T-helper 1 cell (primary cell): ENCODE measurements around the gene ENTHD1.

Experiments used
- DNase-seq, 5 donors: peaks; one replicate each; pipeline ENCODE4 v3.0.0-alpha.2; 2012 to 2020
- total RNA-seq, 4 donors: gene quantifications; one replicate each; lab custom pipeline; 2026; lab: John Stamatoyannopoulos, UW

ENTHD1 gene, protein sequence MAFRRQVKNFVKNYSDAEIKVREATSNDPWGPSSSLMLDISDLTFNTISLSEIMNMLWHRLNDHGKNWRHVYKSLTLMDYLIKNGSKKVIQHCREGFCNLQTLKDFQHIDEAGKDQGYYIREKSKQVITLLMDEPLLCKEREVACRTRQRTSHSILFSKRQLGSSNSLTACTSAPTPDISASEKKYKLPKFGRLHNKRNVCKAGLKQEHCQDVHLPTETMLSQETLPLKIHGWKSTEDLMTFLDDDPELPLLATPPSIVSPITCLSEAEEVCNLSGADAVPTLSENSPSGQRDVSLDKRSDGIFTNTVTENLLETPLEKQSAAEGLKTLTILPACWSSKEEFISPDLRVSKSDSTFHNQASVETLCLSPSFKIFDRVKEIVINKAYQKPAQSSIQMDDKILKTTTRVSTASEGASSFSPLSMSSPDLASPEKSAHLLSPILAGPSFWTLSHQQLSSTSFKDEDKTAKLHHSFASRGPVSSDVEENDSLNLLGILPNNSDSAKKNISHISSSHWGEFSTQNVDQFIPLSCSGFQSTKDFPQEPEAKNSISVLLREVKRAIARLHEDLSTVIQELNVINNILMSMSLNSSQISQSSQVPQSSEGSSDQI
- total RNA-seq = 0 to 0.46 (median 0.19) reads per million in 4 donors

DNA sequence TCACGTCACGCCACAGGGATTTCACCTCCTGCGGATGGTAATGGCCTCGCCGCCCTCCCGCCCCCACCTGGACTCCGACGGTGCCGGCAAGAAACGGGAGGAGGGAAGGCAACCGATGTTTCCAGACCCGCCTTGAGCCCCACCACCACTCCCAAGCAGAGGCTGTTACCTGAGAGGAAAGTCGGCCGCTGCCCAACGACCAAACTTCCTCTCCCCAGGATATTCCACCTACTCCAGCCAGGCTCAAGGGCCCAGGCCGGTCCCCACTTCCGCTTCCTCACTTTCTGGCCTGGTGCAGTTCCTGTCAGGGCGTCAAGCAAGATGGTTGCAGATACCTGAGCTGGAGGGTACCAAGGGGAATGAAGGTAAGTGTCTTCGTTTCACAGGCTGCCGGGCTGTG, at the start of gene ENTHD1:
Gene ENTHD1 (minus strand): TSS at position 235 of the 400 bp plus-strand sequence. CDS start 6,012 bp downstream, outside the sequence.
- DNase-seq = no peak

DNA sequence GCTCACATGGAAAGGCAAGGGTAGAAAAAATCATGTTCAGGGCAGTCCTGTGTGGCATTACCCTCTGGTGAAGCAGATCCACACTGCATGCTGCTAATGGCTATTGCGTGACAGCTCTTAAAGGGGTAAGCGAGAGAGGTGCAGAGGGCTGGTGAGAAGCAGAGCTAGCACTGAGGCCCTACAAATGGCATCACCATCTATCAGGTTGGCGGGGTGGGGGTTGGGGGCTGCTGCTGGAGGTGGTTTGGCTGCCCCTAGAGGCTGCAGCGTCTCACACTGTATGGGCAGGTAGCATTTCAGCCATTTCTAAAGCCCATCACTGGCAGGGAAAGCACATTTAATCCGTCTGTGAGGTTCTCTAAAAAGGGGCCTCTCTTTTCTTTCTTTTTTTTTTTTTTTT, 49.8 kb upstream of the ENTHD1 start:
- DNase-seq = no peak

DNA sequence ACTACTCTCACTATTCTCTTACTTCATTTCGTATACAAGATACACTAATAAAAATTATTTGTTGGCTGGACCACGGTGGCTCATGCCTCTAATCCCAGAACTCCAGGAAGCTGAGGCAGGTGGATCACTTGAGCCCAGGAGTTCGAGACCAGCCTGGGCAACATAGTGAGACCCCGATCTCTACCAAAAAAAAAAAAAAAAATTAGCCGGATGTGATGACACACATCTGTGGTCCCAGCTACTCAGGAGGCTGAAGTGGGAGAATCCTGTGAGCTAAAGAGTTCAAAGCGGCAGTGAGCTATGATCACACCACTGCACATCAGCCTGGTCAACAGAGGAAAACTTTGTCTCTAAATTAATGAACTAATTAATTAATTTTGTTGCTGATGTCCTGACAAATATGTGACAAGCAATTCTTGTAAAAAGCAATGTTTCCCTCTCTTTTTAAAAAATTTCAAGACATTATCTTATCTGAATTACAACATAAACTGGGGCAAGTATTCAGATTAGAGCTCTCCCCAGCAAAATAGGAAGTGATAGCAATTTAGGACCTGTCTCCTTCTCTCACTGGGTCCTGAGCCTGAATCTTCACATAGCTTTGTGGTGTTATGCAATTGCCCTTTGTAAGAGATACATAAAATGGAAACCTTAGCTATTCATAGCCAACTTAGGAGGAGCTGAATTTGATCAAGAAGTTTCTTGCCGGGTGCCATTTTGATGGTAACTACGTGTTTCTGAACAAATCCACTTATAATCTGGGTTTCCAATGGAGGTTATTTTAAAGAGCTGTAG, 49.1 kb upstream of the ENTHD1 start:
- no peak for DNase-seq

DNA sequence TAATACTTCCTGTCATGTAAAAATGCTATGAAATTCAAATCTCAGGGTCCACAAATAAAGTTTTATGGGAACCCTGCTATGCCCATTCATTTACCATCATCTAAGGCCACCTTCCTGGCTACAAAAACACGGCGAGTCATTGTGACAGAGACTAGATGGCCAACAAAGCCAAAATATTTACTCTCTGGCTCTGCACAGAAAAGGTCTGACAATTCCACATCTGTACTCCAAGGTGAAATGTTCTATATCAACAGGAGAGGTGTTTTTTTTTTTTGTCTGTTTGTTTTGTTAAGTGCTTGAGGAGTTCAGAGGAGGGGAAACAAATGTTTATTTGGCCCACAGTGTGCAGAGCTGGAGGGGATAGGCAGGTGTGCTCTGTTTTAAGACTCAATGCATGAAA, 48.0 kb upstream of the ENTHD1 start:
- DNase-seq = no peak

DNA sequence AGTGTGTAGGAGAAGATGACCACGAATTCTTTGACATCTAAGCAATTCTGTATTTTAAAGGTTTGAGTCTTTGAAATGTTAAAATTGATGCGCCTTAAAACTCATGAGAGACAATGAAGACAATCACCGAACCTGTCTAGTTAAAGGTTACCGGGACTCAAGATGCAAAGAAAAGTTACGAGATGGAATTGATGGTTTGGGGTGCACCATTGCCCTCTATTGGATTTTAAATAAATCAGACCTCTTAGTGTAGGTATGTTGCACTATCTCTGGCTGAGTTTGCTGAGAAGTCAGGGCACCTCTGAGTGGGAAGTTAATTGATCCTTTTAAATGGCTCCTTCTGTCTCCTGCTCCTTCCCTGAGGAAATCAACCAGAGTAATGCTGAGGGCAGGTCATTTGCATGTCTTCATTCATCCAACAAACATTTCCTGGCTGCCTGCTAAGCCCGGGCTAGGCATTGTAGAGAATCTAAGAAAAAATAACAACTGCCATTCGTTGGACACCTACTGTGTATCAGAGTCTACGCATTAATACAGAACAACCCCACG, 47.3 kb upstream of the ENTHD1 start:
- peak in 2 of 5 donors; percentile 30 to 68 for DNase-seq

DNA sequence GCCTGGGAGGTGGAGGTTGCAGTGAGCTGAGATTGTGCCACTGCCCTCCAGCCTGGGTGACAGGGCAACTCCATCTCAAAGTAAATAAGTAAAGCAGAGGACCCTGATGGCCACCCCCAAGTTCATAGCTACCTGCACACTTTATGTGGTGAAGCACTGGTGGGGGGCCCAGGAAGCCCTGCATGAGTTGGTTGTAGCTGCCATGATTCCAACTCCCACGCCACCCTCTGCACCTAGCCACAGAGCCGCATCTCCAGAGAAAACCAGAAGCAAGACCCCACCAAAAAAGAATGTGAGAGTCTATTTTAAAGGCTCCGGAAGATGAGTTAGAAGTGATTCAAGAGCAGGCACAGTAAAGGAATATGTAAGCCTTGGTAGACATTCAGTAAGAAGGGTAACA, 46.3 kb upstream of the ENTHD1 start:
- no peak for DNase-seq

DNA sequence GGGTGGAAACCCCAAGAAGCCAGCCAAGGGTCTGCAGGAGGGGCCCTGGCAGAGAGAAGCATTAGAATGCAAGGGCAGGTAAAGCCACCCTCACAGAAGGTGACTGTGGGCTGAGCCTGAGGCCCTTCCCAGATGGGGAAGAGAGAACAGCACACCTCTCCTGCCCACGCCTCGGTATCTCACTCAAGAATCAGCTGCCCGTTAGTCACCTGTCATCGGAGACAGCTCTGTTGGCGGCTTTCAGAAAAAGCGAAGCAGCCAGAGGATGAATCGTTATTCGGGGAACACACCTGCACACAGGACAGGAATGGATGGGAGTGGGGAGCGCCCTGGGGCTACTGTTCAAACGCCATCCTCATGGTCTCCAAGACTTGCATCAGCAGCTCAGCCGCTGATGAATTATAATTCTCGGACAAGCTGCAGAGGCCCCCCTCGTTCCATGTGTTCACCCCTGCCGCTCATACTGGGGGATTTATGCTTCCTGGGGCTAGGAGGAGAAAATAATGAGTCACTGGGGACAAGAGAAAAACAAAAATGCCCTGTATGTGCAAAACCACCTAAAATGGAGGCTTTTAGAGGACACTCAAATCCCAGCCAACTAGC, 45.0 kb upstream of the ENTHD1 start:
- no peak for DNase-seq

DNA sequence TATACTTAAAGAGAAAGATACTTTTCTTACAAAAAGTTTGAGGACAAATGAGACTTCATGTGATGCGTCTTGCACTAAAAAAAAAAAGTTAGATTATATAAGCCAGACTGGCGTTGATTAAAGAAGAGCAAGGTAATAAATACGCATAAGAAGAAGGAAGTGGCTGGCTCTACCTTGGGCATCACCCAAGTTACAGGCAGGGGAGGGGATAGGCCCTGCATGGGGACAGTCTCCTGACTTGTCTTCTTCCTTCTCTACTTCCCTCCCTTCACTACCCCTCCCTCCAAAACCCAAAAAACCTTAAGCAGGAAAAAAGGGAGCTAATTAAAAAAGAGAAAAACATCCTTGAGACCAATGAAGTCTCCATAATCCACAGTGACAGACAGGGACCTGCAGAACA, 44.3 kb upstream of the ENTHD1 start:
- DNase-seq = no peak

DNA sequence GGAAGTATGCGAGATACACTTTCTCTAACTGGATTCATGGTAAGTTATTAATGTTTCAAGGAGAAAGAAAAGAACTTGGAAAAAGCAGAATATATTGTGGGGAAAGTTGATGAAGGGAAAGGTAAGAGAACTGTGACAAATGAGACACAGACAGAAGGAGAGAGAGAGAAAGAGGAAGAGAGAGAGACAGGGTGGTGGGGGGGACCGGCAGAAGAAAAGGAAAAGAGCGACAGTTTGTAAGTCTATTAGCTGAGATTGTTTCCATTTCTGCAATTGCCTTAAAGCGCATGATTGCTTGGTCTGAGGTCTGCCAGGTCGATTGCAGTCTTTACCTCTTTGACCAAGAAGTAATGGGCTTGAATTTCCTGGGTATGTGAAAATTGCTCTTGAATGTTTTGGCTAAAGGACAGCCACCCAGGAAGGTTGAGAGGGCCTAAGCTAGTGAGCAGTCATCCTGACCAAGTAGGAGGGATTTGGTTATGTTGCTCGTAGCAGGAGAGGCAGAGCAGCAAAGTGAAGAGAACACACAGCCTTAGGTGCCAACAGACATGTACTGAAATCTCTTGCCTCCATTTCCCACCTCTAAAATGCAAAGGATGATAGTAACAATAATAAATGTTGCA, 43.1 kb upstream of the ENTHD1 start:
- DNase-seq = no peak

DNA sequence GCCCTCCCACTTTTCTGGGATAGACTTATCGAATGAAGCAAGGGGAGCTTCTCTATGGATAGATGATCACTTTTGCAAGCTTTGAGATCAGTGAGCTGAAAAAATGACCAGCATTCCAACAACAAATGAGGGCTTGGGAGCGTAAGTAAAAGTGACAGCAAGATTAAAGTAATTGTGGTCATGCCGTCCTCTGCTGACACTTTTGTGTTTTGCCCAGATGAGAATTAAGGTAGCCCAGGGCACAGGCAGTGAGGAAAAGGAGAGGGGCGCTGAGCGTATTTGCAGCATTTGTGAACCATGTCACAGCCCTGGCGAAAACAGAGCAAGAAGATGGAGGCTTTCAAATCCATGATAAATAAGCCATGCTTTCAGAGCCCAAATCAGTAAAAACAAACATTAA, 42.1 kb upstream of the ENTHD1 start:
- DNase-seq = no peak

DNA sequence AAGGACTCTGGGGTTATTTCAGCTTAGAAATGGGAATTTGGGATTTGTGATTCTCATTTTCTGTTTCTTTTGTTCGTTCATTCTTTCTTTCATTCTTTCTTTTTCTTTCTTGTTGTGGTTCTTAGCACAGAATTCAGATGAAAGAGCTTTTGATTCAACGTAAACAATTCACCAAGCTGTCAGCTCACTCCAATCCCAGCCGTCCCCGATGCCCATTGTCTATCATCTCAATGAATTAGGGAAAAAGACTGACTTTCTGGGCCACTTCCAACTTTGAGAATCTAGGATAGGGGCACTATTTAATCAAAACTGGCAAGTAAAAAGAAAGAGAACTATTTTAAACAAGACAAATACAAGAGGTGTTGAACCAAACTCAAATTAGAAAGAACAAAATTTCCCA, 41.6 kb upstream of the ENTHD1 start:
- no peak for DNase-seq

DNA sequence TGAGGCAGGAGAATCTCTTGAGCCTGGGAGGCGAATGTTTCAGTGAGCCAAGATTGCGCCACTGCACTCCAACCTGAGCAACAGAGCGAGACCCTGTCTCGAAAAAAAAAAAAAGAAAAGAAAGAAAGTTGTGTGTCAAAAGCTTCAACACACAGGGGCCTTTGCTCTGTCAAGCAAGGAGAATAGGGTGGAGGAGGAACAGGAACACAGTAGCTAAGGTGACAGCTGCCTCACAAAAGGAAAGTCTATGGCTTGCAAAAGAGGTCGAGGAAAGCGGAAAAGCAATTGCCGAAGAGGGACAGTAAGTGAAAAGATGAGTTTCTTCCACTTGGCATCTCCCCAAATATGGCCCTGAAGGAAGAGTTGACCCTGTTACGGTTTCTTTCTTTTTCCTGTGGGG, 40.2 kb upstream of the ENTHD1 start:
- peak in 1 of 5 donors; percentile 55 for DNase-seq

DNA sequence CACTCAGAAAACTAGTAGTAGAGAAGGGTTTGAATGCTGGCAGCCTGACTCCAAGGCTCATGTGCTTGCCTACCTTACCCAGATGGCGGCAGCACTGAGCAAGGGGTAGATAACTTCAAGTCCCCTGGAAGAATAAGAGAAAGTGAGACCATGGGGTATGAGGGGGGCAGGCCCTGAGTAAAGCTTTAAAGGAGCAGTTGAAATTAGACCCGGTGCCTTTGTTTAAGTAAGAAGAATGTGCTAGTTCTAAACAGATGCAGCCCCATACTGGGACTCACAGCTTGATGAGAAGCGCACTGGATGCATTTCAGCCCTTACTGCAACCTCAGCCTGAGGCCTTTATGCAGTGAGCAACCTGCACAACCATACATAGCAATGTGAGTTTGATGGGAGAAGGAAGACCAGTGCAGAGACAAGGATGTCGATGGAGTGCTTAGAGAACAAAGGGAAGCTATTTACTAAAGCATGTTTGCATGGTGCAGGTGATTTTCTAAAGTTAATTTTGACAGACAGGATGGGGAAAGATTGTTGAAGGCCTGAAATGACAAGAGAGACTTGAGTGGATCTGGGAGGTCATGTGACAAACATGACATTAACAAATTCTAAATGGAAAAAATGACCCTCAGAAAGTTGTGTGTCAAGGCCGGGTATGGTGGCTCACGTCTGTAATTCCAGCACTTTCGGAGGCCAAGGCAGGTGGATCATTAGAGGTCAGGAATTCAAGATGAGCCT, 39.5 kb upstream of the ENTHD1 start:
- peak in 4 of 5 donors; percentile 21 to 73 (median 38) for DNase-seq

DNA sequence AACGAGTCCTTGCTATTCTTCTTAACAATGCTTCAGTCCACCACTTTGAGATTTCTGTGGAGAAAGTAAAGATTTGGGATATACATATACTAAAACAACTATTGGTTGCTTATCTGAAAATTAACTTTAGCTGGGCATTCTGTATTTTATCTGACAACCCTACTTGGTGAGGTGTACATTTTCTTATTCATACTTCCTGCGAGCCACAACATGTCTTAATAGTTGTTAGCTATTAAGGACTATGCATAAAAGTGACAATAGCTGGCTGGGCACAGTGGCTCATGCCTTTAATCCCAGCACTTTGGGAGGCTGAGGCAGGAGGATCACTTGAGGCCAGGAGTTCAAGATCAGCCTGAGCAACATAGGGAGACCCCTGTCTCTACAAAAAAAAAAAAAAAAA, 38.6 kb upstream of the ENTHD1 start:
- DNase-seq = no peak

DNA sequence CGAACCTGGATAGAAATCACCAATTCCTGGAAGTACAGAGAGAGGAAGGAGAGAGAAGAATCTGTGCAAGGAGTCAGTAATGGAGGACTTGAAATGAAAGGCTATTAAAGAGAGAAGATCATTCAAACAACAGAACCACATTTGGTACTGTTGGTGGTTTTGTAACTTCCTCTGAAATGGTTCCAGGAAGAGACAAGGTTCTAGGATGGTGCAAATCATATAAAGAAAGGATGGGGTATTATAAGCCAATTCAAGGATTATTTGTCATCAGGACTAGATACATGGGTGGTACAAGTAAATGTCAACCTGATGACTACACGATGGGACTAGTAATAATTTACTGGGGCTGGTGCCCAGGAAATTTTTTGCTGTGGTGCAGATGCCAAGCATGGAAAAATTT, 37.7 kb upstream of the ENTHD1 start:
- peak in 1 of 5 donors; percentile 58 for DNase-seq

DNA sequence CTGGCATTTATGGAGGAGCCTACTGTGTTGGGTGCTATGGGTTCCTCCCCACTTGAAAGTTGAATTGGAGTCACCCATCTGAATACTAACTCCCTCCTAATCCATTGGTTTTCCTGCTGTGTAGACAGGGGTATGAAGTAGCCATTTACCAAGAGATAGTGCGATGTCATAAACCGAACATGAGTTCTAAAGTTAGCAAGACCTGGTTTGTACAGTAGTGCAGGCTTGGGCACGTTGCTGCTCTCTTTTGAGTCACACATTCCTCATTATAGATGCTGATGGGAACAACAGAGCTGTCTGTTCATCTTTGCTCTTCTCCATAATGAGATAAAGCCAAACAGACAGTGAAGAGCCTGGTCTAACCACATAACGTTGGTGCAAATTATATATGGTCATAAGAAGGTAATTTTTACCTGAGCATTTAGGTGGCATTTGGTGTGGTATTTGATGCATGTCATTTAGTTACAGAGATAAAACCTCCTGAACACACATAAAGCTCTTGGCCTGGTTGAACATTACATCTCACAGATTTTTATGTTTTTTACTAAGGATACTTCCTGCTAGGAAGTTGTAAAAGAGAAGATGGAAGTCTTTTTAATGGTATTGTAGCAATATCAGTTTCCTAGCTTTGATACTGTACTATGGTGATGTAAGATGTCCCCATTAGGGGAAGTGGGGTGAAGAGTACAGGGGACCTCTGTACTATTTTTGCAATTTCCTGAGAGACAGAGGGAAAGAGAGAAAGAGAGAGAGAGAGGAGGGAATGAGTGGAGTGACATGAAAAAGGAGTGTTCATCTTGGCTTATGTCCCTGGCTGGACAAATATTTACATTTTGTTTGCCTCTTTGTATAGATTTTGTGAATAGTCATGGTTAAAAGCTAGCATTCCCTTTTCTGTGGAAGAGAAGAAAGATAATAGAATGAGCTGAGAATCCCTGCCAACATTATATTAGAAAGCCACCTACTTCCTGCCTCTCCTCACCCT, 35.3 kb upstream of the ENTHD1 start:
- DNase-seq = no peak

DNA sequence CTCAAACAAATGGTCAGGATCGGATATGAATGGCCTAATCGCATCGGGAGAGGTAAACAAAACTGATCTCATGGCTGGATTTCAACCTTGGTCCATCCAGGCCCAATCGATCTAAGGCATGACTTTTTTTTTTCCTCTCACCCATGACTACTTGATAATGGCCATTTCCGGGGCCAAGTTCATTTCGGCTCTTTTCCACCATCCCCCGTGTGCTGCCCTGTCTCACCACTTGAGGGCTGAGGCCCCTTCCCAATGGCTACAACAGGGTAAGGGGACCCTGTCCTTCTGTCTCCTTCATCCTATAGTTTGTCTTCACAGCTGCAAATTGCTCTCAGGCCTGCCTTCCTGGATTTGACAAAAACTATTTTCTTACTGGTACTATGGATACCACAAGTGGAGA, 34.0 kb upstream of the ENTHD1 start:
- peak in 1 of 5 donors; percentile 52 for DNase-seq

DNA sequence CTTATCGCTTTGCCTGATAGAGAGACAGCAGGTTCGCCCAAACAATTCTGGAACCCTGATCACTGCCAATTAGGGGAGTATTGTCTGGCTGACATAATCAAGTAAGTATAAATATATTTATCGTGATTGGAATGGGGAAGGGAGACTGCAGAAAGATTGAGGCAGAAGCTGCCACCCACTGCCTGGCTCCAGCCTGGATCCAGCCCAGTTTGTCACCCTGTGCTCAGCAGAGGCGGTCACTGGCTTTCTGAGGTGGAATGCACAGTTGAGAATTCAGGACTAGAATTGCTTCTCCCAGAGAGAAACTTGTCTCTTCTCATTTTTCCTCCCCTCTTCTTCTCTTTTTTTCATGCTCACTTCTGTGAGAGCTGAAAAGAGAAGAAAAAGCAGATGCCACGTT, 33.2 kb upstream of the ENTHD1 start:
- DNase-seq = no peak

DNA sequence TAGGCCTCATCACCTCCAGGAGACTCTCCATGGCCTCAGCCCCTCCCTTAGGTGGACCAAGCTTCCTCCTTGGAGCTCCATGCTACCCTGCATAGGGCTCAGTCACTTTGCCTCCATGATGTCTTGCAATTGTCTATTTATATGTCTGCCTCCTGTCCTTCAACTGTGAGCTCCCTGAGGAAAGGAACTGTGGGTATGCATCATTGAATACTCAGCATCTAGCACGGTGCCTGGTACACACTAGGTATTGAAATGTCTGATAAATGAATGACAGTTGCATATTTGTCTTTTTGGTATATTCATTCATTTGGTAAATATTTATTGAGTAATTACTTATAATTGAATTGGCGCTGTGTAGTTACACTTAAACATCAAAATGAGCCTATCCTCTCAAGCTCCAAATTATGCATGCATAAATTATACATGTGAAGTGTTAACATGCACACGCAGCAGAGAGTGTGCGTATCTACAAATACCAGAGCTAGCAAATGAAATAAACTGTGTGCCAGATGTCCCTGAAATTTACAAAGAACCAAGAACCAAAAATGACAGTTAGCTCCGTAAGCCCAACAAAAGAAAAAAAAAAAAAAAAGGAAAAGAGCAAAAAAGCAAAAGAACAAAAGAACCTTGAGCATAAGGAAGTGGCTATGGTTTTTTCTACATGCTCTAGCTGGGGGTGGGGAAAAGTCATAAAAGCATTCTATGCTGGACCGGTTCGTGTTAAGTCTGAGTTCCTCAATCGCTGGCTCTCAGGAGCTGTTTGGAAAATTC, 32.5 kb upstream of the ENTHD1 start:
- peak in 1 of 5 donors; percentile 26 for DNase-seq
